GM12892 (cell line): ENCODE data around the gene AP4E1. TPM values are rescaled to one million over a fixed set of nuclear protein-coding genes. Genes with fewer than 3 reads are reported as not detected.
"Not testable (repeated sequence)": the region's sequence is repeated elsewhere in the genome, so short reads cannot be mapped to it uniquely, and the experiment has no call there.

ENCODE experiments used
- DNase-seq: peaks from one replicate; pipeline ENCODE4 v3.0.0; 2011; ENCODE audit not compliant: insufficient read length
- FAIRE-seq: peaks from 2 replicates; lab custom pipeline; 2011; peaks lifted over from hg19 to GRCh38; lab: Jason Lieb, UNC
- POLR2A ChIP-seq: IDR thresholded peaks from 2 replicates; pipeline ENCODE4 v1.6.1; 2011; ENCODE audit warnings: low read depth, low read length, control low read depth
- POLR2AphosphoS5 ChIP-seq: IDR thresholded peaks from 2 replicates; pipeline ENCODE4 v1.6.1; 2011; ENCODE audit warnings: low read depth, low read length, control low read depth
- TAF1 ChIP-seq: IDR thresholded peaks from 2 replicates; pipeline ENCODE4 v1.6.1; 2011; ENCODE audit warnings: low read depth, mild to moderate bottlenecking, control low read depth, low read length, borderline replicate concordance
- polyA plus RNA-seq: library from polyadenylated mRNA; unstranded; fragments of >200 nt; gene quantifications from one replicate; pipeline ENCODE4 v1.2.1, GENCODE V29; 2012; ENCODE audit warnings: missing spikeins, inconsistent platforms; ENCODE audit not compliant: missing spikeins

Gene AP4E1
- polyA plus RNA-seq: 6.1 TPM

- TF ChIP-seq POLR2A (peak; percentile 83), TAF1 (peak; percentile 83), POLR2AphosphoS5 (peak; percentile 69; the same call in 1 of the 2 replicates)
- DNase-seq: peak; percentile 47
- peak; percentile 93 for FAIRE-seq
Observed at GRCh38 chr15:50908209-50909009, at the start of gene AP4E1. TSS of gene AP4E1 (plus strand) at chr15:50908683. CDS start at chr15:50908779, 96 bp downstream.

DNA sequence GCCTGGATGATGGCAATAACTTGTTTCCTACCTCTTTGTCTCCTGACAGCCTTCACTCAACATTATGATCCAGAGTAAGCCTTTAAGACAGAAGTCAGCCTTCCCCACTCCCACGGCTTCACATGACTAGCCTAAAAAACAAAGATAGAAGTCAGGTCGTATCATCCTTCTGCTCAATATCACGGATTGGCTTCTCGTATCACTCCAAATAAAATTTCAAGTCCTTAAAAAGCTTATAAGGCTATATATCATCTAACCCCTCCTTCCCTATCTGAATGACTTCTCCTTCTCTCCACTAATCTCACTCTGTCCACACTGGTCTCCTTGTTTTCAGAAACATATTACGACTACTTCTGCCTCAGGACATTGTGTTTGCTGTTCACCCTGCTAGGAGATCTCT, 47.7 kb upstream of the AP4E1 start:
- no peak for TF ChIP-seq POLR2A
- no peak for TF ChIP-seq TAF1
- no peak for TF ChIP-seq POLR2AphosphoS5
- no peak for DNase-seq

GRCh38 chr15:50862553-50862952, 45.9 kb upstream of the AP4E1 start:
- TF ChIP-seq POLR2A: no peak
- DNase-seq (no peak), FAIRE-seq (no peak)

More for the DNA sequence above, 47.7 kb upstream of the AP4E1 start:
- FAIRE-seq: no peak

DNA sequence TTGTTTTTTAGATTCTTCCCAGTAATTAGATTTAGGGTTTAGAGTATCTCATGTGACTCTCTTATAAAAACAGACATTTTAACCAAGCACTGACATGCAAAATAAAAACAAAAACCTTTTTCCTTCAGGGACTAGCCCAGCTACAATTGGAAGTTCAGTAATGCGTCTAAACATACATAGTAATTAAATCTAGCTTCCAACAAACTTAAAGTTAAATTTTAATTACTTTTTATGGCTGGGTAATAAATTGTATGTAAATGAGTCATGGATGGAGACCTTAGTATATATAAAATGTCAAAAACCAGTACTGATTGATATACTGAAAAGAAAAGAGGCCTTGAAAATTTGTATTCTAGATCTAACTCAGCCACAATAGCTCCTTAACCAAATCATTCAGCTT, 43.6 kb upstream of the AP4E1 start:
- TF ChIP-seq TAF1 (no peak), POLR2AphosphoS5 (no peak), POLR2A (no peak)
- DNase-seq (no peak), FAIRE-seq (no peak)

- no peak for TF ChIP-seq TAF1
- no peak for TF ChIP-seq POLR2AphosphoS5
- TF ChIP-seq POLR2A: no peak
- DNase-seq (no peak), FAIRE-seq (no peak)
Observed at GRCh38 chr15:50865515-50866353, 42.7 kb upstream of the AP4E1 start.

GRCh38 chr15:50871832-50872231, 36.7 kb upstream of the AP4E1 start:
- no peak for TF ChIP-seq TAF1
- TF ChIP-seq POLR2A: no peak
- FAIRE-seq (no peak), DNase-seq (no peak)

DNA sequence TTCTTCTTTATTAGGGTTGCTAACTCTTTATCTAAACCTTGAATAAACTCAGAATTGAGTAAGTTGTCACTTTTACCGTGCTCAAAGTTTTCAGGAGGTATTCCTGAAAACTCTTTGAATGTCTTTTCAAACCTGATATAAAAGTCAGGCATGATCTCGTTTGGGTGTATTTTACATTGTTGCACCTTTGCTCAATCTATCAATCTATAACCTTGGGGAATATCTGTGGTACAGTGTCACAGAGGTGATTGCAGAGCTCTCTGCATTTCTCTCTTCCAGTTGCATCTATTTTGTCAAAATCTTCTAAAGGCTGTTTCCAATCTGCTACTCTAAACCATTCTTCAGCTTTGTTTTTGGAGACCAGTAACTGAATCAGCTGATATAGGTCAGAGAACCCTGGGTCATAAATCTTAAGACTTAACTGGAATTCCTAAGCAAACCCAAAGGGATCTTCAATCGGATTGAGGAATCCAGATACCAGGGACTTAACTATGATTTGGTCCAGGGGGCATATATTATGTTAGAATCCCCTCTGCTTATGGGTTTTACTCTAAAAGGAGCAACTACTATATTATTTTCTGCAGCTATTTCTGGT, 35.6 kb upstream of the AP4E1 start:
- DNase-seq (no peak), FAIRE-seq (no peak)
- TF ChIP-seq TAF1 (no peak), POLR2AphosphoS5 (no peak), POLR2A (no peak)

DNA sequence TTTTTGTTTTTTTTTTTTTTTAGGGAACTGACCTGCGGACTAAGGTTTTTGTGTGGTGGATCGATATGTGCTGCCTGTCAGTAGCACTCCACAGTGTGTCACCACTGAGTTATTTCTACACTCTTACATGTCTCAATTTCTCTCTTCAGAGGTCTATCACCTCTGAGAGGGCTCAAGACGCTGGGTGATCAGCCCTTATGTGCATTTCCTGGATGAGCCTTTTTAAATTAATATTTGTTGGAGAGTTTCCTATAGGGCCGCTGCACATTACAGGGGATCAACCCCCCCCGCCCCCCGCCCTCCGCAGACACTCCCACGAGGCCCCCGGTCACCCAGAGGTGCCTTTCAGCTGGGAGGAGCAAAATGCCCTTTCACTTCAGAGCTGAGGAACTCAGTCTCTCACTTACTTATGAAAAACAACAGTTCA, 34.5 kb upstream of the AP4E1 start:
- FAIRE-seq: no peak
- no peak for DNase-seq
- TF ChIP-seq TAF1: no peak
- TF ChIP-seq POLR2AphosphoS5: no peak
- no peak for TF ChIP-seq POLR2A

- DNase-seq, FAIRE-seq: not testable (repeated sequence)
Observed at GRCh38 chr15:50875238-50875637, 33.2 kb upstream of the AP4E1 start.

DNA sequence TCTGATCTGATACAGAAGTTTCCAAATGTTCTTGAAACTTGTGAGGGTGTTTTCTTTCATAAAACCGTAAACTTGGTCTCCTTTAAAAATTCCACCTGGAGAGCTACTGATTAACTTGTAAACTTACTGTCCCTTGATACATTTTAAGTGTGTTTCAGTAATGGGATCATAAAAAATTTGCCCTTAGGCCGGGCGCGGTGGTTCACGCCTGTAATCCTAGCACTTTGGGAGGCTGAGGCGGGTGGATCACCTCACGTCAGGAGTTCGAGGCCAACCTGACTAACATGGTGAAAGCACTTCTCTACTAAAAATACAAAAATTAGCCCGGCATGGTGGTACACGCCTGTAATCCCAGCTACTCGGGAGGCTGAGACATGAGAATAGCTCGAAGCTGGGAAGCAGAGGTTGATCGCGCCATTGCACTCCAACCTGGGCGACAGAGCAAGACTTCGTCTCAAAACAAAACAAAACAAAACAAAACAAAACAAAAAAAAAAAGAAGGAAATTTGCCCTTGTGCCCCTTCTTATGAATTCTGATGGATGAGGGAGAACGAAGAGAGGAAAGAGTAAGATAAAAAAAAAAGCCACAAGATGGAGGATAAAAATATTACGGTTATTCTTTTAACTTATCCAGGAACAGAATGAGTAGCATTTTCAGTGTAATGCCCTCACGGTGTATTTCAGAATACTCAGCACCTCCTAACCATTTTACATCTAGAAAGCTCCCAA, 32.1 kb upstream of the AP4E1 start:
- FAIRE-seq (no peak), DNase-seq (no peak)
- no peak for TF ChIP-seq POLR2AphosphoS5
- TF ChIP-seq TAF1: no peak
- TF ChIP-seq POLR2A: no peak

- DNase-seq (no peak), FAIRE-seq (peak; percentile 63)
- TF ChIP-seq TAF1 (no peak), POLR2AphosphoS5 (no peak), POLR2A (no peak)
Observed at GRCh38 chr15:50876989-50877360, 31.5 kb upstream of the AP4E1 start.
